Stimulated activated CD8-positive, alpha-beta memory T cell treated with anti-CD3 and anti-CD28 coated beads, Interleukin-7, amount 100 ng/mL, for 24 hours (primary cell): ENCODE measurements around the gene SEMA3D.

Source experiments
- DNase-seq: peaks from one replicate; pipeline ENCODE4 v3.0.0-alpha.2; 2020; ENCODE audit warnings: low read depth

Gene SEMA3D

GRCh38 chr7:85078181-85078580 is 108.7 kb downstream of the SEMA3D start:
- no peak for DNase-seq

DNA sequence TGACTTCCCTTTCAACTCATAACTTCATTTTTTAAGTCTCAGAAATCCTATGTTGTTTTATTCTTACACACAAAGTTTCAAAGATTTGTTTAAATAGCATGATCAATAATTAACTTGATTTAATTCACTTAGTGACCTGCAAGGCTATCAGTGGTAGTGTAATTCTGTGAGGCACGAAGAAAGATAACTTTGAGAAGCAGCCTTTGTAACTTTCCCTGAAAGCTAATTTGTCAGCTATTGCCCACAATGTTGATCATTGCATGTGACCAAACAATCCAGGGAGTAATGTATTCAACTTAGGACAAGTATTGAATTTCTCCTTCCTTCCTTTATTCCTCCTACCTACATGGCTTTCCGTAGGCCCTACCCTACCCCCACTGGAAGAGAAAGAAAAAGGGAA is 111.0 kb downstream of the SEMA3D start:
- DNase-seq: no peak

DNA sequence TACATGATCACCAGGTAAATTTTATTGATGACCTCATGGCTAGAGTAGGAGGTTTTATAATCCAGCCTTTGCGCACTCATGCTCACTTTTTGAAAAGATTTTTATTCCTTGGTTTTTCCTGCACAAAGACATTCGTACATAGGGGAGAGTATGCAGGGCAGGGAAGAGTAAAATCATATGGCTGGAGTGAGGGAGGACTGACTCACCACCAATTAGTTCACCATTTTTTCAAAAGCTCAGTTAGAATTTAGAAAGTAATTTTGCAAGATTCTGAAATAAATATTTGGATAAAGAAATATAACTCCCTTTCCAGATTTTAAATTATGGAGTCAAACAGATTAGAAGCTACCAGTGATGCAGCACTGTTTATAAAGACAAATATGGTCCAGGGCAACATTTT is 111.9 kb downstream of the SEMA3D start:
- no peak for DNase-seq

GRCh38 chr7:85074016-85074415 is 112.8 kb downstream of the SEMA3D start:
- DNase-seq: no peak

- DNase-seq: no peak
These were observed 115.8 kb downstream of the SEMA3D start for GRCh38 chr7:85070967-85071628.

DNA sequence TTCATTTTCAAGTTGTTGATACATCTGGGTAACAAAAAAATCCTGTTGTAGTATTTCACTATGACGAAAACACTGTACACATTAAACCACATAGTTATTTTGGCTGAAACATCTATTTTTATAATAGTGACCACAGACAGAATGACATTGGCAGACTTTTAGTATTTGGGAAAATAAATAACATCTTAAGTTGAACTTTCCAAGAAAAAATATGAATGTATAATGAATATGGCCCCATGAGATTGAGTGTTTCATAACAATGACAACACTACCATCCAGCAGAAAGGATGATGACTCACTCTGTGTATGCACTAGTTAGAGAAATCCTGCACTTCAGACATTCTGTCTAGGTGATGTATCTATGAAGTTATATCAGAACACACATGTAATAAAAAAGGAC is 118.1 kb downstream of the SEMA3D start:
- no peak for DNase-seq

GRCh38 chr7:85067371-85067770 is 119.5 kb downstream of the SEMA3D start:
- no peak for DNase-seq

DNA sequence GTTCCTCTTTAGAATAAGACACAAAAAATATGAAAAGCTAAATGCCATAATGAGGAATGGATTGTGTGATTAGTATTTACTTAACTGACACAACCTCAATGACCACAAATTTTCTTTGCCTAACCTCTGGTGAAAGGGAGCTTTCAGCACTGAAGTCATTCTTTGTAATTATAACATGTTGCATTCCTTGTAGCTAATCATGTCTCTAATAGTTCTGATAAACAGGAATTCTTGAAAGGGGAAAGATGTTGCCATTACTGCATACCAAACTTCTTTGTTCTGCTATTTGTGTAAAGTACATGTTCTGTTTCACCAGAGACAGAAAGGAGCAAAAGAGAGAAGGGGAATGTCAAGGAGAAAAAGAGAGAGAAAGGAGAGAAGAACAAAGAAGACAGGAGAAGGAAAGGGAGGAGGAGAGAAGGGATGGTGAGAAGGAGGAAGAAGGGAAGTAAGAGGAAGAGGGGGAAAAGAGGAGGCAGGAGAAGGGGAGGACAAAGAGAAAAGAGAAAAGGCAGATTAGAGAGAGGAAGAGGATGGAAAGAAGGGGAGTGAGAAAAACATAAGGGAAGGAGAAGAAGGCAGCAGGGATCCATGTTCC is 120.9 kb downstream of the SEMA3D start:
- DNase-seq: no peak

DNA sequence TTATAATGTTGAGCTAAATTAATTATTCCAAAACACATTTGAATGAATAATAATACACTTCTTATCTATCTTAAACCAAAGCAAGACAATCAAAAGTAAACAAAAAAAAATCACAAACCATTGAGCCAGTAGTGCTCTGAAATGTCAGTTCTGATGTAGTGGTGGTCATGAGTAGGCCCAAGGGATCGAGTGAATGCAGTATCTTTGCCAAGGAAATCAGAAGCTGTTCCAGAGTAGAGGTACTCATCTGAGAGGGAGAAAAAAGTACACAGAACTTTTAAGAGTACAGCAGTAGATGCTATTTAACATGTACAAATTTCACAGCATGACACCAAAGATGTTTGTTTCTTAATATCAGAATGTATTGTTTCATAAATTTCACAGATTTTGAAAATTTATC is 121.5 kb downstream of the SEMA3D start:
- no peak for DNase-seq

GRCh38 chr7:85062651-85063050 is 124.2 kb downstream of the SEMA3D start:
- no peak for DNase-seq

DNA sequence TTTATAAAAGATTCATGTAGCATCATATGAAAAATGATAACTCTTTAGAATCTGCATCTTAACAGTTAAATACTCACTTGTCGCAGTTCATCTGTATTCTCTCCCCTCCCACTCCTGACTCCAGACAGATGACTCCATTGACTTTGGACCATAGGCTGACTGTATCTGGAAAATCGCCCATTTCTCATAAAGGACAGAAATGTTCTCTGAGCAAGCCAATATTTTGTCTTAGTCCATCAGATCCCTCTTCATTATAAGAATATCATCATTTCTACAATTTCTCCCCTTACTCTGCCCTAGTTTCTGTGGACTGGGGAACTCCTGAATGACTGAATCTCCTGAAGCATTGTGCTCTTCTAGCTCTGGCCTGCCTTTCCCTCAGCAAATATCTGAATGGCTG is 125.4 kb downstream of the SEMA3D start:
- DNase-seq: no peak

DNA sequence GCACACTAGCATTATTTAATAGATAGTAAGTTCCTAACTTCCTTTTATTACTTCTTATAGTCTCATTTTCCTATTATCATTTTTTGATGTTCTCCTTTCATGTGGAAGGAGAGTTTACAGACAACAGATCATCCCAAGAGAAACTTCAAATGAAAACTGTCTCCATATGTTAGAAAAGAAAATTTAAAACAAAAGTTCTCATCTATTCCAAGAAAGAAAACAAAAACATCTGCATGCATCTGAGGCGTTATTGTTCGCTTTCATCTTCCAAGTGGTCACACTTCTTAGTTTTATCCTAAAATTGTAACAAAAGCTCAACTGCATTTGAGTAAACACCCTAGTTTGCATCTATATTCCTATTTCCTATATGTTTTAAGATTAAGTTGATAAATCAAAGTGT is 126.2 kb downstream of the SEMA3D start:
- DNase-seq: no peak

DNA sequence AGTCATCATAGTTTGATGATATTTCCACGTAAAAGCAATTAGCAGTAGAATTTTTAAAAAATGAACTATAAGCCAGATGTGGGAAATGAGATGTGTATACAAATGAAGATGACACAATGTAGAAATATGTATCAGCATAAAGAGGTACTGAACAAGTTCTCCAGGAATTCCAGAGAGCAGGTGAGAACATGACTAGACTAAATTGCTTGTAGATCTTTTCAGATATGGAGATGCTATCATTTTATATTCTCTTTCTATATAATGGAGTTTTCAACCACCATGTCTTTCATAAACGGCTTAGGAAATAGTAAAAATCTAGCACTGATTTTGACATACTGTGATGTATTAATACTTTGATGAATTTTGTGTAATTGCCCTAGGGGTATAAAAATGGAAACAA is 130.9 kb downstream of the SEMA3D start:
- DNase-seq: no peak

- DNase-seq: no peak
These were observed 131.7 kb downstream of the SEMA3D start for GRCh38 chr7:85055196-85055595.

- DNase-seq: no peak
These were observed 132.6 kb downstream of the SEMA3D start for GRCh38 chr7:85054306-85054705.

- no peak for DNase-seq
These were observed 134.0 kb downstream of the SEMA3D start for GRCh38 chr7:85052894-85053293.

DNA sequence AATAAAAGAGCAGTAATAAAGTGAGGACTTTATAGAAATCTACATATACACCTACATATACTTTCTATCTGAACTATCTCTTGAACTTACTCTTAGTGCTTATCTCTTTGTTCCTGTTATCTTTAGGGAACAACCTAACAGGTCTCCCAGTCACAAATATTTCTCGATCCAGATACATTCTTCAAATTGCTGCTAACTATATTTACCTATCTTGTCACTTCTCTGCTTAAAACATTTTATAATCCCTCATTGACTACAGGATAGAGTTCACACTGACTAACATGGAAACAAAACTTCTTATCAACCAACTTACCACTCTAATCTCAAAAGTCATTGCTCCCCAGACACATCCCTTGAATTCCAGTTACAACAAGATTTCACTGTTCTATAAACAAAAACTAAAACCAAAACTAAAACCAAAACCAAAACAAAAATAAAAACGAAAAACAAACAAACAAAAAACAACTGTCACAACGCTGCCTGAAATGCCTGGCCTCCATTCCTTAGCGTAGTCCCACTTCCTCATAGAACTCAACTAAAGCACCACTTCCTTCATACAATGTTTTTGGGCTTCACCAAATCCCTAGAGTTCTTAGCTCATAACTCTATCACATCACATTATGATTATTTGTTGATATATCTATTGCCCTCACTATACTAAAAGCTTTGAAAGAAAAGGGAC is 134.7 kb downstream of the SEMA3D start:
- no peak for DNase-seq

GRCh38 chr7:85046534-85046933 is 140.3 kb downstream of the SEMA3D start:
- DNase-seq: no peak

DNA sequence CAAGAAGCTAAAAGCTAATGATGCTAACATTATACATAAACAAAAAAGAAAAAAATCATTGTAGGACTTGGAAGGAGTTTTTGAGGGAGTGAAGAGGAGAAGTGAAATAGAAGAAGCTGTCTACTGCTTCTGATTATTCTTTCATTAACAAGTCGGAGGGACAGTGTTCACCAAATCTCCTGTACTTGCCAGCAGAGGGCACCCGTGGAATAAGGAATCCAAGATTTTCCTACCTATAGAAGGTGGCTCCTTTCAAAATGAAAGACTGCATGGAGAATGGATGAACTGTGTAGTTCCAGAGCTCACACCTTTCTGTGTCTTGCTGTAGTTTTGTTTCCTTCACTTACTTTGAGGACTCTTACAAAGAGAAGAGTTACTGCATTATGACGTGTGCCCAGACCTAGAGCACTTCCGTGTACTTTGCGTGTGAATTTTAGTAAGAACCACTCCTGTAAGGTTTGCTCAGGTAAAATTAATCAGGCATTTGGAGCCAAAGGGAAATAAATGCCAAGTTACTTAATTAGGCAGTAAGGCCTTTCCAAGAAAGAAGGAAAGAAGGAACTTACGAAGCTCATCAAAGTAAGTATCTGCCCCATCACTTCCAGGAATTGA is 145.1 kb downstream of the SEMA3D start:
- DNase-seq: no peak

- no peak for DNase-seq
These were observed 147.5 kb downstream of the SEMA3D start for GRCh38 chr7:85039196-85039923.

DNA sequence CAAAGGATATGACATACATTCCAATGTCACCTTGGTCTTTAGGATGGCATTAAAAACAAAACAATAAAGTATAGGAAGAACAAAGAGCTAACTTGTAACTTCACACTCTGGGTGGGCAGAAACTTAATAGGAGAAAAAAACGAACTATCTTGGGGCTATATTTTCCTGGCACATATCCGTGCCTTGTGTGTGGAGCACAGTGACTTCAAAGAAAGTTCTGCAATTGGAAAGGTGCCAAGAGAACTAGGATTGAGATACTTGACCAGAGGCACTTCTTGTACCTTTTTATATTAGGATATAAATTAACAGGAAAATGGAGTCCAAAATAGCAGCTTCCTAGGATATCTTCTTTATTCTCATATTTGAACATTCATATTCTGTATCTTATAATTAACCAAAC is 148.4 kb downstream of the SEMA3D start:
- no peak for DNase-seq

DNA sequence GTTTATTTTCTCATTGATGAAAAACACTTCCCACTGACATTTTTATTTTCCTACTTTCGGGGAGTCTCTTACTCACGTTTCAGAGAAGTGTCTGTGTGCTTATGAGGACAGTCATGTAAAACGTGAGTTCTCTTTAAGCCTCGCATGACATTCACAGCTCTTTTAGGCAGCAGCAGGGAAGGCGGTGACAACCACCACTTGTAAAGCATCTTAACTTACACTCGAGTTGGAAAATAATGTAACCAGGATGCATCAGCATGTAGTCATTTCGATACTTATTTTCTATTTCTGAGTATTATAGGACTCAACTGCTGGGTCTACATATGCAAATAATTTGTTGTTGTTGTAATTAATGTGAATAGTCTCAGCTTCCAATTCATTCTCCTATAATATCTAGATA is 153.6 kb downstream of the SEMA3D start:
- DNase-seq: no peak

DNA sequence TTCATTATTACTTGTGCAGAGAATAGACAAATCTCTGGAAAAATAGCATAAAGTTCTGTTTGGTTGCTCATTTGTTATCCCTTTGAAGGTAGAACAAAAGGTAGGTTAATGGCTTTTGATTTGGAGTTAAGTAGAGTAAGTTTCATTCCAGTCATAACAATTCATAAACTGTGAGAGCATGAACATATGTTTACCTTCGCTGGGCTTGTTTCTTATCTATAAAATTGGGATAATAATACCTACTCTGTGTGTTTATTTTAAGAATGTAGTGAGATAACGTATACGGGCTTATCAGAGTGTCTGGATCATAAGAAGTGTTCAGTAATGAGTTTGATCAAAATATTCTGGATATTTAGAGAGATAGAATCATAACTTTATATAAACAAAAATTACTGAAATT is 155.4 kb downstream of the SEMA3D start:
- DNase-seq: no peak
